Suprapubic skin (tissue), 4 donors: ENCODE results near the gene SLC37A1. TPM values are rescaled to one million over a fixed set of nuclear protein-coding genes. Genes with fewer than 3 reads are reported as not detected.

Experiments
- DNase-seq, 2 donors: peaks; one replicate each; pipeline ENCODE4 v3.0.0-alpha.2; 2019; ENCODE audit warnings: low spot score in 2 of 2
- H3K27ac ChIP-seq: fragments of 200-600 bp; sonication (generic); one replicate; pipeline ENCODE4 v1.5.1; 2019
- H3K27me3 ChIP-seq: fragments of 200-600 bp; sonication (generic); one replicate; pipeline ENCODE4 v1.5.1; 2019
- H3K36me3 ChIP-seq: fragments of 200-600 bp; sonication (generic); one replicate; pipeline ENCODE4 v1.5.1; 2019
- H3K4me1 ChIP-seq: fragments of 200-600 bp; sonication (generic); one replicate; pipeline ENCODE4 v1.5.1; 2019
- H3K4me3 ChIP-seq: fragments of 200-600 bp; sonication (generic); one replicate; pipeline ENCODE4 v1.5.1; 2019; ENCODE audit warnings: mild to moderate bottlenecking
- H3K9me3 ChIP-seq: fragments of 200-600 bp; sonication (generic); one replicate; pipeline ENCODE4 v1.5.1; 2019
- CTCF ChIP-seq, 2 donors: fragments of 200-600 bp in 1 of 2; fragments of 450-650 bp in 1 of 2; sonication (generic) in 1 of 2; IDR thresholded peaks; one replicate each; pipeline ENCODE4 v1.5.1; 2016 to 2019; ENCODE audit warnings: antibody characterized with exemption in 2 of 2, mild to moderate bottlenecking in 1 of 2, moderate library complexity in 1 of 2
- EP300 ChIP-seq: sonication (generic); formaldehyde crosslinking; IDR thresholded peaks from one replicate; pipeline ENCODE4 v1.6.1; 2017; ENCODE audit warnings: antibody characterized with exemption
- POLR2A ChIP-seq, 2 donors: fragments of 450-650 bp; IDR thresholded peaks; one replicate each; pipeline ENCODE4 v1.6.1; 2017; ENCODE audit warnings: antibody characterized with exemption in 2 of 2, mild to moderate bottlenecking in 2 of 2, moderate library complexity in 2 of 2
- POLR2AphosphoS5 ChIP-seq, 3 donors: sonication (generic); formaldehyde crosslinking; IDR thresholded peaks; one replicate each; pipeline ENCODE4 v1.6.1; 2017; ENCODE audit warnings: antibody characterized with exemption in 3 of 3
- WGBS: methylation state at CpG from one replicate; pipeline ENCODE4 v1.1.5; 2018; 5-methylcytosine and 5-hydroxymethylcytosine counted together
- total RNA-seq, 4 donors: library from RNA; depleted of rRNA; stranded (reverse); fragments of >200 nt; gene quantifications; one replicate each; pipeline ENCODE4 v1.1.0, GENCODE V29; 2016

Gene SLC37A1
- total RNA-seq, 4 donors from 2014 or later = 10.2 to 23.1 (median 19.6) TPM

- Histone ChIP-seq H3K27me3 (no peaks in the 10 kb centered on the region), H3K27ac (no peak overlapping the region), H3K9me3 (no peaks in the 10 kb centered on the region), H3K36me3 (no peaks in the 10 kb centered on the region), H3K4me3 (no peak overlapping the region), H3K4me1 (peaks cover 9% of the 10 kb centered on the region)
- 90% methylated on average over 13 of the region's 13 CpGs for WGBS
- TF ChIP-seq POLR2AphosphoS5 (IDR thresholded peaks at IDR 0.05) = no peak
- TF ChIP-seq EP300 = no peak
- TF ChIP-seq CTCF (IDR thresholded peaks at IDR 0.05) = no peak
- no peak for TF ChIP-seq POLR2A (IDR thresholded peaks at IDR 0.05)
- no peak for DNase-seq
Measured at GRCh38 chr21:42581336-42581992, 67.8 kb downstream of the SLC37A1 start.

- peak in 1 of 2 donors; percentile 64 for DNase-seq
- H3K27me3 ChIP-seq = no peaks in the 10 kb centered on the region
- H3K36me3 ChIP-seq = no peaks in the 10 kb centered on the region
- no peak overlapping the region for H3K4me3 ChIP-seq
- WGBS = 86% methylated on average over 17 of the region's 17 CpGs
- no peak overlapping the region for H3K27ac ChIP-seq
- peaks cover 9% of the 10 kb centered on the region for H3K4me1 ChIP-seq
- no peak for TF ChIP-seq CTCF (IDR thresholded peaks at IDR 0.05)
- TF ChIP-seq POLR2AphosphoS5 (IDR thresholded peaks at IDR 0.05) = no peak
- TF ChIP-seq EP300 = no peak
- TF ChIP-seq POLR2A (IDR thresholded peaks at IDR 0.05) = no peak
- no peaks in the 10 kb centered on the region for H3K9me3 ChIP-seq
Measured at GRCh38 chr21:42581993-42582786, 68.5 kb downstream of the SLC37A1 start.

DNA sequence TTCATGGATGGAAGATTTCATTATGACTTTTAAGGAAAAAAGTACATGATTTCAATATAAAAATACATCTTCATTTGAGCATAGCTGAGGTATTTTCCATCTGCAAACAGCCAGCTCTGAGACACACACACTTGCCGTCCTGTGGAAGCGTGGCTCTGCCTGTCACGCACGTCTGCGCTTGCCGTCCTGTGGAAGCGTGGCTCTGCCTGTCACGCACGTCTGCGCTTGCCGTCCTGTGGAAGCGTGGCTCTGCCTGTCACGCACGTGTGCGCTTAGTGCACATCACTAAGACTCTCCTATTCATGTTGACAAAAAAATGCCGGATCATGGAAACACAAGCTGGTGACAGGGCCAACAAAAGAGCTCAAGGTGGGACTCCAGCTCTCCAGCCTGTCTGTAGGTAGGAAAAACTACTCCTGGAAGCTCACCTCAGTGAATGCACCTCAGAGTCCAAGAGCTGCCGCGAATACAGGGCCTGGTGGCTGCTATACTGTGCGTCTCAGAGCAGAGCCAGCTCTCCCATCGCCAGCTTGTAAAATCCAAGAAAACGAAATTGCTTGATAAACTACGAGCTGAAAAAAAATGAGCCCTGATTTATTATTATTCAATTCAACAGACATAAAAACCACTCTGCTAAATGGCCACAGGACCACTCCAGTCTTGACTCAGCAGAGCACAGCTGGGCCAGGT, 69.3 kb downstream of the SLC37A1 start:
- H3K27me3 ChIP-seq = no peaks in the 10 kb centered on the region

DNA sequence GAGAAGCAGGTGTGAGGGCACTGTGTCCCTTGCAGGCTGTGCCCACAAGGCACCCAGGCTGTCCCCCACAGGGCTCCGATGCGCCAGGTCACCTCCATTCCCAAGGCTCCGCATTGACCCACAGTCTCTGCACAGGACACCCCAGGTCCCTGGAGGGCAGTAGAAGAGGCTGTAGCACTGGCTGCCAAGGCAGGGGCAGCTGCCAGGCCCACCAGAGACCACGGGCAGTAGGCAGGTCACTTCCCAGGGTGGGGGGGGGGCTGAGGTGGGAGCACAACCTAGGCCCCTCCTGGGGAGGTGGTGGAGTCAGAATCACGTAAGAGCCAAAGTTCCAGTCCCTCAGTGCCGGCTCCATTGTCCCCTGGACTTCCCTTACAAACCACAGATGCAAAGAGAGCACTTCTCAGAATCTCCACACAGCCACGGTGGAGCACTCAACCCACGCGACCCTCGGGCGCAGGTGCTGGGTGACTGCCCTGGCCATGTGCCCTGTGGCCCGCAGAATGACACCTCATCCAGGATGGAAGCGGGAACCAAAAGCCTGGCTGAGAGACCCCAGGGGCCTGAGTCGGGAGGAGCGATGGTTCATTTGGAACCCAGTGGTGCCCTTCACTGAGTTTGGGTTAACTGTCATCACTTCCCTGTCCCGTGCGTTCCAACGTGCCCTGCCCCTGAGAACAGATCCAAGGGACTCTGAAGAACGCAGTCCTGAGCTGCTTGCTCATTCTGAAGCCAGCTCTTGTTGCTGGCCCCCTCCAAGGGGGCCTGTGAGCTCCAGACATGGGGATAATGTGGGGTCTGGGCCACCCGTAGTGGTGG, 70.0 kb downstream of the SLC37A1 start:
- Histone ChIP-seq H3K27me3 (no peaks in the 10 kb centered on the region), H3K36me3 (no peaks in the 10 kb centered on the region), H3K9me3 (no peaks in the 10 kb centered on the region), H3K4me3 (no peak overlapping the region), H3K4me1 (peaks cover 9% of the 10 kb centered on the region), H3K27ac (no peak overlapping the region)
- 63% methylated on average over 12 of the region's 20 CpGs for WGBS
- DNase-seq = peak; percentile 52 to 73
- TF ChIP-seq CTCF (IDR thresholded peaks at IDR 0.05) (no peak), EP300 (no peak), POLR2AphosphoS5 (IDR thresholded peaks at IDR 0.05) (no peak), POLR2A (IDR thresholded peaks at IDR 0.05) (no peak)

More for the DNA sequence above, 69.3 kb downstream of the SLC37A1 start:
- Histone ChIP-seq H3K9me3 (no peaks in the 10 kb centered on the region), H3K36me3 (no peaks in the 10 kb centered on the region), H3K27ac (no peak overlapping the region), H3K4me3 (no peak overlapping the region), H3K4me1 (peaks cover 9% of the 10 kb centered on the region)
- no peak for TF ChIP-seq POLR2AphosphoS5 (IDR thresholded peaks at IDR 0.05)
- TF ChIP-seq EP300 = no peak
- no peak for TF ChIP-seq CTCF (IDR thresholded peaks at IDR 0.05)
- no peak for TF ChIP-seq POLR2A (IDR thresholded peaks at IDR 0.05)
- 69% methylated on average over 22 of the region's 22 CpGs for WGBS
- peak; percentile 6 to 40 for DNase-seq
